ENCODE data around the gene CCDC178. TPM values are rescaled to one million over a fixed set of nuclear protein-coding genes. Genes with fewer than 3 reads are reported as not detected.

Gene CCDC178
- total and polyA plus RNA-seq, 2 donors (not counting 3 experiments of a cell fraction or from before 2014, with no cell fraction given) = 0.80 to 1.6 TPM

DNA sequence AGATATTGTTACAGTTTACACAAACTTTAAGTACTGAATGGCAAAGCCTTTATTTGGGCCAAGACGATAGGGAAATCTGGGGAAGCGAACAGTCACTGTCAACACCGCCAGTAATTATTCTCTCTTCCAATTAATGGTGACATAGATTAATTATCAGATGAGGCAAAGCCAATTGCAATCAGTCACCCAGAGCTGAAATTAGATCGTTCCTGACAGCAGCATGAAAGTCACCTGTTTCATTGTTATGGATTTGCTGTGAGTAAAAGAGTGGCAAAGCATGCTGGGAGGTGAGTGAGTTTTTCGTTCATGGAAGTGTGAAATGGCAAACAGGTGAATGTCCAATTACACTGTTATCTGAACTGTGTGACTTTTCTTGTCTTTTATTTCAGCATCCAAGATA lies 502.9 kb downstream of the CCDC178 start:
- Histone ChIP-seq H3K9me1 (replicated peaks; ENCODE audit: control insufficient read depth, extremely low read depth, insufficient read depth, low read length) (no peaks in the 10 kb centered on the region), H3K27me3 (ENCODE audit: control insufficient read depth in 2 of 2, insufficient read depth in 2 of 2, low read length in 2 of 2) (no peaks in the 10 kb centered on the region), H2AFZ (ENCODE audit: low read depth, low read length) (no peak overlapping the region), H3K27ac (ENCODE audit: insufficient read depth, low read depth, low read length) (no peak overlapping the region), H3K79me2 (ENCODE audit: control insufficient read depth, insufficient read depth, low read length) (no peaks in the 10 kb centered on the region), H3K4me1 (ENCODE audit: control insufficient read depth, extremely low read depth, insufficient read depth, low read length) (no peaks in the 10 kb centered on the region), H3K4me3 (replicated peaks in 1 of 3; ENCODE audit: insufficient read depth in 1 of 3, low read depth in 1 of 3, low read length in 3 of 3) (no peak overlapping the region), H3K4me2 (ENCODE audit: insufficient read depth, low read length) (no peak overlapping the region), H3K9me3 (replicated peaks; ENCODE audit: control insufficient read depth, insufficient read depth, low read length) (no peaks in the 10 kb centered on the region), H3K9ac (replicated peaks; ENCODE audit: extremely low read depth, insufficient read depth, low read length) (no peak overlapping the region), H4K20me1 (replicated peaks; ENCODE audit: control insufficient read depth, extremely low read depth, insufficient read depth, low read length) (no peaks in the 10 kb centered on the region), H3K36me3 (ENCODE audit: control insufficient read depth in 2 of 2, extremely low read depth in 1 of 2, insufficient read depth in 2 of 2, low read length in 2 of 2) (no peaks in the 10 kb centered on the region)
- ChIA-PET POLR2A (no interaction called here), CTCF (interaction anchor here (1.8 kb wide), 1 partner anchor 223 kb away, joined by 4 read pairs; no protein-coding TSS in a partner anchor)
- TF ChIP-seq POLR2A (IDR thresholded peaks at IDR 0.05; ENCODE audit: low read depth, low read length) (no peak), MYC (IDR thresholded peaks at IDR 0.05; ENCODE audit: low read depth, low read length) (no peak), FOS (IDR thresholded peaks at IDR 0.05; ENCODE audit: borderline replicate concordance, insufficient read depth, low read length) (no peak), MAX (IDR thresholded peaks at IDR 0.05; ENCODE audit: insufficient read depth, insufficient read length) (no peak), GATA2 (IDR thresholded peaks at IDR 0.05; ENCODE audit: insufficient read depth, insufficient read length, low read depth, low read length) (no peak), EZH2 (IDR thresholded peaks at IDR 0.05; ENCODE audit: borderline replicate concordance, low read depth, low read length, severe bottlenecking) (no peak), POLR2AphosphoS5 (IDR thresholded peaks at IDR 0.05; ENCODE audit: insufficient read depth, low read depth, low read length) (no peak), CTCF (IDR thresholded peaks at IDR 0.05; ENCODE audit: extremely low read depth in 1 of 2, insufficient read depth in 1 of 2, low read depth in 1 of 2, low read length in 2 of 2) (no peak), JUN (IDR thresholded peaks at IDR 0.05; ENCODE audit: borderline replicate concordance, insufficient read depth, insufficient read length, low read depth) (no peak)
- intact Hi-C loops (cut with micrococcal nuclease) = no loop called here
- BruUV-seq (replicated peaks) = no TSS peak
- DNase-seq (ENCODE audit: low read depth, low spot score) (no peak), FAIRE-seq (no peak)
- dilution Hi-C loops (cut with MboI; ENCODE audit: extremely low pct_ligation_motif_present, low sequenced_read_pairs) = no loop called here
